VCaP (cell line): ENCODE results near the gene PALS1.
"Not testable (repeated sequence)": the region's sequence is repeated elsewhere in the genome, so short reads cannot be mapped to it uniquely, and the experiment has no call there.

Source experiments
- H3K27ac ChIP-seq: fragments of 450-650 bp; 2 replicates; pipeline ENCODE4 v1.5.1; 2017
- CTCF ChIP-seq: fragments of 450-650 bp; conservative IDR thresholded peaks from 2 replicates; pipeline ENCODE4 v1.5.1; 2017; ENCODE audit warnings: mild to moderate bottlenecking, moderate library complexity

The PALS1 gene

DNA sequence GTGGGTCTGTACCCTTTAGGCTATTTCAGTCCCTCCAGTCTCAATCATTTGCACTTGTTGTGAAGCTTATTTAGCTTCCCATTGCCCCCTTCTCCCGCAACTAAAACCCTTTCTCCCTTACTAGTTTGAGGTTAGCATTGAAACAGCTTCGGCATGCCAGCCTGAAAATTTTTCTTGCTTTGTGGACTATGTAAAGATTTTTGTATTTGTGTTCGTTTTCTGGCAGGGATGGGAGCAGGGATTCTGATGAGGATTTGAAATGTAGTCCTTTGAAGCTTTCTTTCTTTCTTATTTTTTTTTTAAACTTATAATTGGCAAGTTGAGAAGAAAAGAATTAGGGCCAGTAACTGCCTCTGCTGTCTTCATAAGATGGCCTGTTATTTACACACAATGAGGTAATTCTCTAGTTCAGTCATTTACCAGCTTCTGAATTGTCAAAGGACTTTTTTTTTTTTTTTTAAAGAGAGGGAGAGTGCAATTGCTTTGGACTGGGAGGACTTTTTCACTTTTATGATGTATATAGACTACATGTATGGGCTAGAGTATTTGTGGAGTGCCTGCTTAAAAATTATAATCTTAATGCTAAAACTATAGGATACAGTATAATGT, 29.0 kb downstream of the PALS1 start:
- no peak overlapping the region for H3K27ac ChIP-seq
- TF ChIP-seq CTCF = no peak

DNA sequence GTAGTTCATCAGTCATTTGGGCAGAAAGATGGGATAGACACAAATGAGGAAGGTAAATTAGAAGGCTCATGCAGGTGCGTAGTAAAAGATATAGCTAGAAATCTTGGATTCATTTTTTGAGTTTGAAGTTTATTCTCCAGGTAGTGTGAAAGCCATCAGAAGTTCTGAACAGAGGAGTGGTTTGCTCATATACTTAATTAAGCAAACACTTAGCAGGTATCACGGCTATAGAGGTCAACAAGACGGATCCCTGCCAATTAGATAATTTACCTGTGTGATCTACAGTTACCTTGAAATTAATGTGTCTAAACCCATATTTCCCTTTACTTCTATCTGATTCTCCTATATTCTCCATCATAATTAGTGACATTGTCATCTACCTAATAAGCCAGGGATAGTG, 29.7 kb downstream of the PALS1 start:
- no peak for TF ChIP-seq CTCF
- H3K27ac ChIP-seq = no peak overlapping the region

DNA sequence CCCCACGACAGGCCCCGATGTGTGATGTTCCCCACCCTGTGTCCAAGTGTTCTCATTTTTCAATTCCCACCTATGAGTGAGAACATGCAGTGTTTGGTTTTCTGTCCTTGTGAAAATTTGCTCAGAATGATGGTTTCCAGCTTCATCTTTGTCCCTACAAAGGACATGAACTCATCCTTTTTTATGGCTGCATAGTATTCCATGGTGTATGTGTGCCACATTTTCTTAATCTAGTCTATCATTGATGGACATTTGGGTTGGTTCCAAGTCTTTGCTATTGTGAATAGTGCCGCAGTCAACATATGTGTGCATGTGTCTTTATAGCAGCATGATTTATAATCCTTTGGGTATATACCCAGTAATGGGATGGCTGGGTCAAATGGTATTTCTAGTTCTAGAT, 32.0 kb downstream of the PALS1 start:
- not testable (repeated sequence) for H3K27ac ChIP-seq

DNA sequence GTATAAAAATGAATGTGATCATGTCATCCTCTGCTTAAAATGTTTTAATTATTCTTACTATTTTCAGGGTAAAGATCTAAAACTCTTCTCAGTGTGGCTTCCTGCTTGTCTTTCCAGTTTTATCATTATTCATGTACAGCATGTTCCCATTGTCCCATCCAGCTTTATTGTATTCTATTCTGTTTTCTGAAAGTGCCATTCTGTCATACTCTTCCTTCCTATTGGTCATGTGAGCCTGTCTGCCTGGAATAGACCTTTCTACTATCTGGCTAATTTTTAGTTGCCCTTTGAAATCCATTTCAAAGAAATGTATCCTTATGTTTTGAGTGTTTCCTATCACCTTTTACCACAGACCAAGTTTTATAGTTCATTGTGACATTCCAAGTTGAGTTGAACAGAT, 34.9 kb downstream of the PALS1 start:
- no peak for TF ChIP-seq CTCF

GRCh38 chr14:67280506-67280905, 39.3 kb downstream of the PALS1 start:
- H3K27ac ChIP-seq = peak overlapping the region; percentile 31; the same call in 1 of the 2 replicates
- no peak for TF ChIP-seq CTCF

More for the DNA sequence above, 34.9 kb downstream of the PALS1 start:
- no peak overlapping the region for H3K27ac ChIP-seq

GRCh38 chr14:67285876-67286452, 44.7 kb downstream of the PALS1 start:
- H3K27ac ChIP-seq = 0 out of 2 replicates have a peak overlapping the region, but pooled peaks have one; percentile 5
- TF ChIP-seq CTCF = peak; percentile 73
